HFF-Myc (cell line): ENCODE measurements around the gene NAV2.

ENCODE experiments used
- DNase-seq: peaks from one replicate; pipeline ENCODE4 v3.0.0-alpha.2; 2011; ENCODE audit warnings: low read depth; ENCODE audit errors: extremely low read depth
- H3K4me3 ChIP-seq: replicated peaks from 2 replicates; pipeline ENCODE4 v1.5.1; 2011; ENCODE audit warnings: low read depth, mild to moderate bottlenecking, control low read depth, low read length
- TF ChIP-seq, protein P1 (sequence below): IDR thresholded peaks from 2 replicates; pipeline ENCODE4 v1.5.1; 2012; ENCODE audit warnings: mild to moderate bottlenecking, low read depth, low read length, control low read depth; ENCODE audit errors: missing control alignments

Gene NAV2

DNA sequence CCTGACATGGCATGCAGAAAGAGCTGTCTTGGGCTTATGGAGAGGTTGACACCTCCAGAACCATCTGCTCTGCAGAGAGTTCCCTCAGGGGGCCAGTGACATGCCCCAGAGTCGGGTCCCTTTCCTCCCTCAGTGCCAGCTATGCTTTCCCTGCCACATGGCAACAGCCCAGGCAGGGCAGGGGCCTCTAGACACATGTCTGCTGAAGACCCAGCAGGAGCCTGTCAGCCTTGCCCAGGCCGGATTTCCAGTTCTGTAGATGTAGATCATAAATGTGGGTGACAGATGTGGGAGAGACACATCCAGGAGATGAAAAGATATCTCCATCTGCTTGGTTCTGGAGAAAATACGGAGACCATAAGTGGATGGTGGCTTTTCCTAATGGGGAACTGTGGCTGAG lies 25.5 kb downstream of the NAV2 start:
- H3K4me3 ChIP-seq: no peak overlapping the region
- TF ChIP-seq, protein P1, sequence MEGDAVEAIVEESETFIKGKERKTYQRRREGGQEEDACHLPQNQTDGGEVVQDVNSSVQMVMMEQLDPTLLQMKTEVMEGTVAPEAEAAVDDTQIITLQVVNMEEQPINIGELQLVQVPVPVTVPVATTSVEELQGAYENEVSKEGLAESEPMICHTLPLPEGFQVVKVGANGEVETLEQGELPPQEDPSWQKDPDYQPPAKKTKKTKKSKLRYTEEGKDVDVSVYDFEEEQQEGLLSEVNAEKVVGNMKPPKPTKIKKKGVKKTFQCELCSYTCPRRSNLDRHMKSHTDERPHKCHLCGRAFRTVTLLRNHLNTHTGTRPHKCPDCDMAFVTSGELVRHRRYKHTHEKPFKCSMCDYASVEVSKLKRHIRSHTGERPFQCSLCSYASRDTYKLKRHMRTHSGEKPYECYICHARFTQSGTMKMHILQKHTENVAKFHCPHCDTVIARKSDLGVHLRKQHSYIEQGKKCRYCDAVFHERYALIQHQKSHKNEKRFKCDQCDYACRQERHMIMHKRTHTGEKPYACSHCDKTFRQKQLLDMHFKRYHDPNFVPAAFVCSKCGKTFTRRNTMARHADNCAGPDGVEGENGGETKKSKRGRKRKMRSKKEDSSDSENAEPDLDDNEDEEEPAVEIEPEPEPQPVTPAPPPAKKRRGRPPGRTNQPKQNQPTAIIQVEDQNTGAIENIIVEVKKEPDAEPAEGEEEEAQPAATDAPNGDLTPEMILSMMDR: no peak
- peak; percentile 22 for DNase-seq

- DNase-seq: no peak
- TF ChIP-seq, protein P1: peak; percentile 47
- H3K4me3 ChIP-seq: no peak overlapping the region
Observed at GRCh38 chr11:19739872-19740271, 27.2 kb downstream of the NAV2 start.

GRCh38 chr11:19740586-19740985 lies 27.9 kb downstream of the NAV2 start:
- no peak for DNase-seq
- TF ChIP-seq, protein P1: no peak
- H3K4me3 ChIP-seq: no peak overlapping the region

DNA sequence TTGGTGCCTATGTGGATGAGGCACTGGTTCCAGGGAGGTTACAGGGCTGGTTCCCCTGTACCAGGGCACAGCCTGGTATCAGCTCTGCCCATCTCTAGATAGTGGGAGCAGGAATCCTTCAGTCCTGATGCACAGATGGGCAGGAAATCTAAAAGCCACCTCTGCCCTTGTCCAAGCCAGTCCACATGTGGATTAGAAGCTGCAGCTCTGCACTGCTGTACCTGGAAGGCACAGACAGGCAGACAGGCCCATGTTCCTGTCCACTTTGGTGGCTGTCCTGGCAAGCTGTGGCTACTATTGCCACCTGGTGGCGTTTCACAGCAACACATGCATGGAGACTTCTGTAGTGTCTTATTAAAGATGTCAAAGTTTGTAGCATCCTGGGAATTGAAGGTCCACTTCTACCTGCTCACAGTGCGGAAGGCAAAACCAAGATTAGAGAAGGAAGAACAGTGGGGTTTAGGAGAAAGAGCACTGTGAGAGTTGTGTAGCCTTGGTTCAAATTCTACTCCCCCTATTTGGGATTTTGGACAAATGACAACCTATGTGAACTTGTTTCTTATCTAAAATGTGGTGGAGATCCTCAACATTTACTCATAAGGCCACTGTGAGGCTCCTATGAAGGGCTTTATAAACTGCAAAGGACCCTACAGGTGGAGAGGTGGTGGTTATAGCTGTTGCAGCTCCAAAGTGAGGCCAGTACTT lies 30.1 kb downstream of the NAV2 start:
- TF ChIP-seq, protein P1: peak; percentile 77
- DNase-seq: peak; percentile 53
- no peak overlapping the region for H3K4me3 ChIP-seq

GRCh38 chr11:19743622-19744021 lies 31.0 kb downstream of the NAV2 start:
- TF ChIP-seq, protein P1: no peak
- DNase-seq: no peak
- no peak overlapping the region for H3K4me3 ChIP-seq

GRCh38 chr11:19744130-19744529 lies 31.5 kb downstream of the NAV2 start:
- TF ChIP-seq, protein P1: no peak
- DNase-seq: no peak
- no peak overlapping the region for H3K4me3 ChIP-seq

DNA sequence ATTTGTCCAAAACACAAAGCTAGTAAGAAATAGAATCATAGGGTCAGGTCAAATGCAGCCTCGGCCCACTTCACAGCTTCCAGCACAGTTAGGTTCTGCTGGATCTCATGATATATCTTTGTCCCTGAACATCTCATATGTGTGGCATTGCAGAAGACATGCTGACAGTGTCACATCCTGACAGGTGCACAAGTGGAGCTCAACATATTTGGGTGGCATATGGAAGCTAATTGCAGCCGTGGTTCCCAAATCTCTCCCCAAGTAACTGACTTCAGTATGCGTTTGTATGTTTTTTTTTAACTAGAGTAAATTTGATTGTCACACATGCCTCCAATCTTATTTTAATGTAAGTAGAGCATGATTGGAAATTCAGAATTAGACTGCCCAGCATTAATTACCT lies 33.4 kb downstream of the NAV2 start:
- TF ChIP-seq, protein P1: no peak
- H3K4me3 ChIP-seq: no peak overlapping the region
- no peak for DNase-seq
